Activated naive CD4-positive, alpha-beta T cell treated with anti-CD3 and anti-CD28 coated beads, Interleukin-2, amount 50 U/mL, for 72 hours (primary cell): ENCODE results near the gene ADAM12. TPM values are rescaled to one million over a fixed set of nuclear protein-coding genes. Genes with fewer than 3 reads are reported as not detected.

Experiments used
- ATAC-seq, 2 donors: fragments of 150-1000 bp; cut with Tn5 transposase; 2 replicates each; pipeline ENCODE4 v1.10.0; 2021; ENCODE audit warnings: mild to moderate bottlenecking in 2 of 2, moderate library complexity in 2 of 2
- DNase-seq, 2 donors: peaks; one replicate each; pipeline ENCODE4 v3.0.0; 2021 to 2022; ENCODE audit warnings: low spot score in 2 of 2
- H3K27ac Mint-ChIP-seq, 2 donors: one replicate each; pipeline ENCODE4 v1.8.0; 2022; ENCODE audit warnings: mild to moderate bottlenecking in 2 of 2, mixed read lengths in 2 of 2
- H3K36me3 Mint-ChIP-seq, 2 donors: one replicate each; pipeline ENCODE4 v1.8.0; 2022; ENCODE audit warnings: mixed read lengths in 2 of 2
- H3K9me3 Mint-ChIP-seq, 2 donors: one replicate each; pipeline ENCODE4 v1.8.0; 2022; ENCODE audit warnings: mixed read lengths in 2 of 2
- total RNA-seq, 2 donors: library from RNA; stranded (reverse); gene quantifications; one replicate each; pipeline ENCODE4 v1.2.3, GENCODE V29; 2022

ADAM12 gene
- total RNA-seq, 2 donors from 2014 or later, result 0.32 to 1.2 TPM

DNA sequence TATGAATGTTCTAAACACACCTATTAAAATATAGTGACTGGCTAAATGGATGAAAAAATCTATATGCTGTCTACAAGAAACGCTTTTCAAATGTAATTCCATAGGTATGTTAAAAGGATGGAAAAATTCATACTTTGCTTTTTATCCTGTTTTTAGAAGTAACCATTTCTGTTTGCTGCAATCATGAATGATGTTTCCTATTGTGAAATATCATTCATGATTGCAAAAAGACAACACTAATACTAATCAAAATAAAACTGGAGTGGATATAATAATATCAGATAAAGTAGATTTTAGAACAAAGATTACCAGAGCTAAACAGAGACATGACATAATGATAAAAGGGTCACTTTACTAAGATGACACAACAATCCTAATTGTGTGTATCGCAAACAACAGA is 353.7 kb downstream of the ADAM12 start:
- H3K9me3 Mint-ChIP-seq, result peaks cover 4 to 10% of the 10 kb centered on the region in 2 donors
- ATAC-seq, result no peak
- peaks cover 0 to 12% of the 10 kb centered on the region in 2 donors for H3K36me3 Mint-ChIP-seq
- no peak overlapping the region for H3K27ac Mint-ChIP-seq
- no peak for DNase-seq

DNA sequence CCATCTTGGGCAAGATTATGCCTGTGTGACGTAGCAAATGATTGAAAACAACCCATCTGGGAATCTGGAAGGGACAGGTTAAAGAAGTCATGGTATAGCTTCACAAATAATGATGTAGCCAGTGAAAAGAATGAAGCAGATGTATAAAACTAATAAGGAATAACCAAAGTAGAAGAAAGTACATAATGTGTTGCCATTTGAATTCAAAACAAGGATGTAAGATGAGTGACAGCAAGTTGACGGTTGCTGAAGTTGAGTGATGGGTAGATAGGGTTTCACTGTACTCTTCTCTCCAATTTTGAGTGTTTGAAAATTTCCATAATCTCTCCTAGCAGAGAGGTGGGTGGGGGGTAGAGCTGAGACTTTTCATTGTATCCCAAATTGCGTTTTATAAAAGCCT is 358.3 kb downstream of the ADAM12 start:
- no peak for ATAC-seq
- peaks cover 0 to 12% of the 10 kb centered on the region in 2 donors for H3K36me3 Mint-ChIP-seq
- H3K9me3 Mint-ChIP-seq, result peaks cover 24 to 34% of the 10 kb centered on the region in 2 donors
- DNase-seq, result no peak
- H3K27ac Mint-ChIP-seq, result no peak overlapping the region

DNA sequence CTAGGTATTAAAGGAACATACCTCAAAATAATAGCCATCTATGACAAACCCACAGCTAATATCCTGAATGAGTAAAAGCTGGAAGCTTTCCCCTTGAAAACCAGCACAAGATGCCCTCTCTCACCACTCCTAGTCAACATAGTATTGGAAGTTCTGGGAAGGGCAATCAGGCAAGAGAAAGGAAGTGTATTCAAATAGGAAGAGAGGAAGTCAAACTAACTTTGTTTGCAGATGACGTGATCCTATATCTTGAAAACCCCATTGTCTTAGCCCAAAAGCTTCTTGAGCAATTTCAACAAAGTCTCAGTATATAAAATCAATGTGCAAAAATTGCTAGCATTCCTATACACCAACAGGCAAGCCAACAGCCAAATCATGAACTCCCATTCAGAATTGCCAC is 360.6 kb downstream of the ADAM12 start:
- Mint-ChIP-seq H3K27ac (no peak overlapping the region), H3K36me3 (no peaks in the 10 kb centered on the region), H3K9me3 (peaks cover 18 to 36% of the 10 kb centered on the region in 2 donors)
- ATAC-seq (no peak), DNase-seq (no peak)

DNA sequence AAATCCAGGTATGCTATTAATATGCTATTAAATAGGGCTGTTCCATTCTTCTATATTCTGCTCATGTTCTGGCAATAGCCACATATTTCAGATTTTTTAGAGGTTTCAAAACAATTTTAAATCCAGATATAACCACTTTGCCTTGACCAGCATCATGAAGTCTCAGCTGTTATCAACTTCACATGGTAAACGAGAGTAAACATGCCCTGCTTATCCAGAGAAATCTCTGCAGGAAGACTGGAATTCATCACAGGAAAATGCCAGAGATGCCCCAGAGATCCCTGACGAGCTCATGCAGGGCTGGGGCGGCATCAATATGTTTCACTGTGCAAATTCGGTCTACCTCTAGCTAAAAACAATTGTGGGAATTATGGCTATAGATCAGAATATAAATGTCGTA is 365.4 kb downstream of the ADAM12 start:
- H3K9me3 Mint-ChIP-seq, result peaks cover 0 to 21% of the 10 kb centered on the region in 2 donors
- ATAC-seq (no peak), DNase-seq (no peak)
- H3K36me3 Mint-ChIP-seq, result no peaks in the 10 kb centered on the region
- no peak overlapping the region for H3K27ac Mint-ChIP-seq

DNA sequence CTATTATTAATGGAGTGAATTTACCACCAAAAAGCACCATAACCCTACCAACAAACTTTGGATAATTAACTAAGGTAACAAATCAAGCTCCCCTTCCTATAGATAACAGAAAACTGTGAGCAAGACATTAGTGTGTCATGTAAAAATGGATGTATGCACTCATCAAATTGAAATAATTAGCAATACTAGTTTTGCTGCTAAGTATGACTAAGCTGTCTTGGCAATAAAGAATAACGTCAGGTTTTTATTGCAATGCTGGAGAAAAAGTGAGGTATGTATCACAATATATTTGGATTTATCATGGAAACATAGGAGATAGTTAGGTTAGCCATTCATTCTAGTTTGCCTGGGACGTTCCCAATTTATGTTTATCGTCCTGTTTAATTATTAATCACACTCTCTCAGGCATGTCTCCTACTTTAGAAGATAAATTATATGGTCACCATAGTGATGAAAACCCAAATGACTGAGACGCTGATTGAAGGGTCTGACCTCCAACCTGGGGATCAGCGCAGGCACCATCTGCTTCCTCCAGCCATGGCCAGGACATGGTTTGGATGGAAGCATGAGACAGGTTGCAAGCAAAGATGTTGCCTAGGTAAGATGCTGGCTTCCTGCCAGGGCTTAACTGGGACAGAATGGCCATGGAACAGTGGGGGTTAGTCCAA is 366.3 kb downstream of the ADAM12 start:
- no peaks in the 10 kb centered on the region for H3K36me3 Mint-ChIP-seq
- H3K9me3 Mint-ChIP-seq, result peaks cover 0 to 21% of the 10 kb centered on the region in 2 donors
- no peak for DNase-seq
- no peak for ATAC-seq
- H3K27ac Mint-ChIP-seq, result no peak overlapping the region

DNA sequence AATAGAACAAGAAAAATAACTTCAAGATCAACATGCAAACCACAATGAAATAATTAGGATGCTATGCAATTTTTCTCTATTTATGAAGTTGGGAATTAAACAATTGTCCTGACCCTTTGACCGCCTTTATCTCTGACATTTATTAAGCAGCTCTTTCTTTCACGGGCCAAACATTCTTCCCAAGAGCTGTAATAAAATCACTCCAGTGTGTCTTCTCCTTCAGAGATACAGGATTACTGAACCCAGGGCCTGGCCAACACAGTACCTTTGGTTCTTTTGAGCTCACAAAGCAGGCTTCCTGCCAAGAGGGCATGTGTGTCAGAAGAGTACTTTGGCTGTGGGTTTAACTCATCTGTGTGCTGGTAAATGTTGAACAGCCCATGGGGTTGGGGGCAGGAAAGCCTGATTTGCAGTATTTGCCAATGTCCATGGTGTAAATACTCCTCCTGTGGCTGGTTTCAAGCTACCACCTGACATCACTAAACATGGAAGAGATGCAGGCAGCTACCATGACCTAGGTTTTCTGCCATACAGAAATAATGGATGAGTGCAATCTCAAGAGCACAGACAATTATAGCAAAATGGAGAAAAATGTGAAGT is 370.2 kb downstream of the ADAM12 start:
- Mint-ChIP-seq H3K9me3 (no peaks in the 10 kb centered on the region), H3K27ac (no peak overlapping the region), H3K36me3 (no peaks in the 10 kb centered on the region)
- DNase-seq (no peak), ATAC-seq (no peak)

DNA sequence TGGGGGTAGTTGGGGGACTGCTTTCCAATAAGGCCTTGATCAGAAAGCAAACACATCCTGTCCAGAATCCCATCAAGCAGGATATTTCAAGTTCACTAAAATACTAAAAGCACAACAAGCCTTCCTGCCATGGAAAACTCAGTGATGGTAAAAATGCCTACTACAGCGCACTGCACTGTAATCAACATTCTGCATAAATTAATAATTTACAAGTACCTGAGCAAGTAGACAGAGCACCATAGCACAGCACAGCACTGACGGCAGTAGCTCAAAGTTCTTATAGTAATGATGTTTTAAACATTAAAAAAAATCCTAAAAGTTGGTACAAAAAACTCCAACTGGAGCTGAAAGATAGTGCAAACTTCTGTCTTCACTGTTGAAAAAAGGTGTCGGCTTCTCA is 371.4 kb downstream of the ADAM12 start:
- Mint-ChIP-seq H3K9me3 (no peaks in the 10 kb centered on the region), H3K27ac (no peak overlapping the region), H3K36me3 (no peaks in the 10 kb centered on the region)
- DNase-seq (no peak), ATAC-seq (no peak)

DNA sequence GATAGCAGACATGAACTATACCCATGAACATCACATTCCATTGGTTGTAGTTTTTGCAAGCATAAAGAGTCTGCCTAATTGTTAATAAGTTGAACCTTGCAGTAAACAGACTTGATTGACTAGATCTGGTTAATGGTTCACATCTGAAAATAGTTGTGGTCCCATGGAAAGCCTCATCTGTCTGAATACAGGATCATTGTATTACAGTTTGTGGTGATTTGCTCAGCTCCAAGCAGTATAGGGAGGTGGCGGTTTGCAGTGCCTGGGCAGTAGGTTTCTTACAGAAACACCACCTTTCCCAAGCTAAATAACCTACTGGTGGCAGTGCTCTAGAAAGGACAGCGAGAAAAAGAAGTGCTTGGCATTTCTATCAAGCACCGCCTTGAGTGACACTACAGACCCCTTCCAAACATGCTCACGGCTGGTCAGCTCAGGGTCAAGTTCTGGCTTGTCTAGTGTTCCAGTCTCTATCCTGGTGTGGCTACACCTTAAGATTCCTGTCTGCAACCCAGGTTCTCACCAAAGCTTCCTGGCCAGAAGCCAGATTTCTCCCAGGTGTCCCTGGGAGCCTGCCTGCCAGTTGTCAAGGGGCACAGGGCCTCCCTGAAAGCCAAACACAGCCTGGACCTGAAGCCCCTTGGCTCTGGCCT is 372.0 kb downstream of the ADAM12 start:
- ATAC-seq (no peak), DNase-seq (no peak)
- no peak overlapping the region for H3K27ac Mint-ChIP-seq
- no peaks in the 10 kb centered on the region for H3K36me3 Mint-ChIP-seq
- H3K9me3 Mint-ChIP-seq, result no peaks in the 10 kb centered on the region

DNA sequence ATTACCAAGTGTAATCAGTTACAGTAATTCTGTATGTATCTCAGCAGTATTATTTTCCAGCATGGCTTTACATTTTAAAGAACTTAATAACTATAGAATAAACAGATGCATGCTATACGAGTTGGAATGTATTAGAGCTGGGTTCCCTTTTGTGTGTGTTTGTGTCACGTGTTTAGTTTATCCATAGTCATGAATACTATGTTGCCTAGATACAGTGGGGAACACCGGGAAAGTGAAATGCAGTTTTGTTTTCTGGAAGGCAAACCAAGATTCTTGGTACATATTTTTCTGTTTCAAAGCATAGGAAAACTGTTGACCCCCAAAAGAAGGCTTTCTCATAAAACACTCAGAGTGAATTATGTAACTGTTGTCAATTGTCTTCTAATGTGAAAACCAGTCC is 372.9 kb downstream of the ADAM12 start:
- ATAC-seq (no peak), DNase-seq (no peak)
- H3K9me3 Mint-ChIP-seq, result no peaks in the 10 kb centered on the region
- H3K36me3 Mint-ChIP-seq, result no peaks in the 10 kb centered on the region
- no peak overlapping the region for H3K27ac Mint-ChIP-seq

DNA sequence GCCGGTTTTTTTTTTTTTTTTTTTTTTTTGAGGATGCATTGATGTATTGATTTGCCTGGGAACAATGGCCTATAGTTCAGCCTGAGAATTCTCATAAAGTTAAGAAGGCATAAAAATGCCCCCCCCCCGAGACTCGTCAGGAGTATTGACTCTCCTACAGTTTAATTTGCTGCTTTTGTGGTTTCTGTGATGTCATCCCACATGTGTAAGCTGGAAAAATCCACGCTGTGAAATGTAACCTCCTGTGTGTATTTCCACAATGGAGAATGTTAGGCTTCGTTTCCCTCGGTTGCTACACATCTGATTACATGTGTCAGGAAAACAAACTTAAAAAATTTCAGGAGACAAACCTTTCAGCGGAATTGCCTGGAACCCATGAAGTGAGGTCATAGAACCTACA is 374.0 kb downstream of the ADAM12 start:
- DNase-seq (no peak), ATAC-seq (no peak)
- Mint-ChIP-seq H3K36me3 (no peaks in the 10 kb centered on the region), H3K9me3 (no peaks in the 10 kb centered on the region), H3K27ac (no peak overlapping the region)

DNA sequence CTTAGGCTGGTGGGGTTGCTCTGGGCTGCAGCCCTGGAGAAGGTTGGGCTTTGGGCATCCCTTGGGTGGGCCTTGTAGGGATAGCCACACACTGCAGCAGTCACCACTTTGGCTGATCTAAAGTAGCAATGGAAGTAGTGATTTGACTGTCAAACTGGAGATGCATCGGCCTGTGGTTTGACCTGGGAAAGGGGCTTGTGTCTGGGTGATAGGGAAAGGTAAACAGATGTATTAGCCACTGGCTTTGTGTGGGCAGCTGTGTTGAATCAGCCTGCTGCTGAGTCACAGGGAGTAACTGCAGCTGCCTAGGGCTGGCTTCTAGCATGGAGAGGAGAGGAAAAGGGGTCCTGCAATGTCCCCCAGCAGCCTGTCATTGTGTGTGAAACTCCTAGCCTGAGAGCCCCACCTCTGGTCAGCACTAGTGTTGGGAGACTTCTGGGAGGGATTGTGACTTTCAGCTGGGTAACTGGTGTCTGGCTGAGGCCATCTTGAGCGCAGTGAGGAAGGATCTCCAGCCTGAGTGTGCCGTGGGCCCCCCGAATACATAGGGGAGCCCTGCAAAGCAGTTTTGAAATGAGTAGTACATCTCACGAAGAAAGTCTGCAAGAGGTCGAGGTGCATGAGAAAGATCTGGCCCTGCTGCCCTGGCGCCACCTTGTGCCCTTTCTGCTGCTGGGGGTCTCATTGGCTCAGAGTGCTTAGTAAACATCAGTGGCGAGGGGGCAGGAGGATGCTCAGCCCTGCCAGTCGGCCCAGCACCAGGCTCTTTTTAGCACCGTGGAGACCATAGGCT is 374.6 kb downstream of the ADAM12 start:
- no peak overlapping the region for H3K27ac Mint-ChIP-seq
- DNase-seq (no peak), ATAC-seq (peak; percentile 34 to 72)
- H3K9me3 Mint-ChIP-seq, result no peaks in the 10 kb centered on the region
- no peaks in the 10 kb centered on the region for H3K36me3 Mint-ChIP-seq

DNA sequence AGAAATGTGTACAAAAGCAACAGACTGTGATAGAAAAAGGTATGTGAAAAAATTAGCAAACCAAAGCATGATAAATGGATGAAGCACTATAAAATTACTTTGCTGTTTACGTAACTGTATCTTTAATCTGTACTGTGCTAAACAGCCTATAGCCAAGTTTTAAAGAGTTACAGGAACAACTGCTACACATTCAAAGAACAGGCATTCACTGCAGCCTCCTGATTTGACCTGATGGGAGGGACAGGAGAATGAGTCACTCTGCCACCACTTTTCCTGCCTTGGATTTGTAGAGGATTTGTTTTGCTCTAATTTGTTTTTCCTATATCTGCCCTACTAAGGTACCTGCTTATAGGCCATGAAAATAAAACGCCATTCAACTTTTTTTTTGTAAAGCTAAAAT is 375.8 kb downstream of the ADAM12 start:
- H3K27ac Mint-ChIP-seq, result no peak overlapping the region
- ATAC-seq, result no peak
- no peaks in the 10 kb centered on the region for H3K36me3 Mint-ChIP-seq

DNA sequence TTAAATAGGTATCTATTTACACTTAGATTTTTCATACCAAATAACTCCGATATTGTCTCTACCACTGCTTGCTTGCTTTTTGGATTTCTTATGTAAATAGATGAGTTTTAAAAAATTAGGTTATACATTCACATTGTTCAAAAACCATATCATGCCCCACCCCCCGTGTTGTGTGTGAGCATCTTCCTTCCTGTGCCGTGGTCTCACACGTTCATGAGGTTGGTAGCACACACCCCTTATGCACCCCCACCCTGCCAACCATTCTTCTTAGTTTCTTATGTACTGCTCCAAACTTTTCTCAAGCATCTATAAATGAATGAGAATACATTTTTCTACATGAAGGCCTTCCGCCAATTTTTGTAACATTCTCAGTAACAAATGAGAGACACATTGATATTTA is 376.3 kb downstream of the ADAM12 start:
- DNase-seq (no peak), ATAC-seq (no peak)
- Mint-ChIP-seq H3K9me3 (no peaks in the 10 kb centered on the region), H3K36me3 (no peaks in the 10 kb centered on the region), H3K27ac (no peak overlapping the region)

More for the DNA sequence above, 375.8 kb downstream of the ADAM12 start:
- no peak for DNase-seq
- H3K9me3 Mint-ChIP-seq, result no peaks in the 10 kb centered on the region

DNA sequence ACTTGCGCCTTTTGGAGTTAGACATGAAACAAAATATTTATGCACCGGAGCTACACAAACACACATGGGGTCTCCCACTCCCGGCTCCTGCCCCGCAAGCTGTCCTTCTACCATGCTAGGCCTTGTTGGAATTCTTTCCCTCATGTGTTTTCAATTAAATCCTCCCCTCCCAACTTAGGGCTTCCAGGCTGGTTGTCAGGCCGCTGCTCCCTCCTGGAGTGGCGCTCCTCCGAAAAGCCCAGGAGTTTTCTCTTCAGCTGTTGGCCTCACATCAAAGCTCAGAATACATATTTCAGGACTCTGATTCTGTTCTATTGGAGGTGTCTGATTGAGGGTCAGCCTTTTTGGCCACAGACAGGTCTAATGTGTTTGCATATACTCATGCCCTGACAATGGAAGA is 378.6 kb downstream of the ADAM12 start:
- H3K27ac Mint-ChIP-seq, result no peak overlapping the region
- no peak for DNase-seq
- no peaks in the 10 kb centered on the region for H3K36me3 Mint-ChIP-seq
- no peaks in the 10 kb centered on the region for H3K9me3 Mint-ChIP-seq
- ATAC-seq, result no peak

DNA sequence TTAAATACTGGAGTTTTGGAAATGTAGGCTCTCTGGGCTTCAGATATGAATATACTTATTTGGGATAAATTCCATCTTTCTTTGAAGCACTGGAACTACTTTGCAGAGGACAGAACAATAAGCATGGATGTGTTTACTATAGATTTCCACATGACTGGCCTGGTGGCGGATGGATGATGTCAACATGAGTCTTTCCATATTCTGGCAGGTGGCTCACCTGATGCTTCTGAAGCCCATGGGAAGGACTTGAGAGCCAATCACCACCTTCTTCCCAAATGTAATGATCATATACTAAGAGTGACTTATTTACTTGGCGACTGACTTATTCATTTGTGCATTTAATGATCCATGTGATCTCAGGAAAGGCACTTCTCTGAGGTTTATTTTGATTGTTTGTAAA is 381.4 kb downstream of the ADAM12 start:
- no peak for ATAC-seq
- Mint-ChIP-seq H3K27ac (no peak overlapping the region), H3K9me3 (no peaks in the 10 kb centered on the region)

DNA sequence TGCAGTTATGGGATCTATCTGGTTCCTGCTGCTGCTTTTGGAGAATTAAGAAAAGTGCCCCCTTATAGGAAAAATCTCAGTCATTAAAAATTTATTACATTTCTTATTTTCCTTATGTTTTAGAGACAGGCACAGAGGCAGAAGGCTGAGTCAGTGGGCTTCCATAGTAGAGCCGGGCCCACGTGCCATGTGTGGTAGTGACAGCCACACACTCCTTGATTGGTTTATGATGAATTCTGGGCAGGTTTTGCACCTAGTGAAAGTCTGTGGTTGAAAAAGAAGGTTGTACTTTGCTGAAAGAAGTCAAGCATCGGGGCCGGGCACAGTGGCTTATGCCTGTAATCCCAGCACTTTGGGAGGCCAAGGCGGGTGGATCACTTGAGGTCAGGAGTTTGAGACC is 382.0 kb downstream of the ADAM12 start:
- ATAC-seq (no peak), DNase-seq (no peak)
- no peaks in the 10 kb centered on the region for H3K9me3 Mint-ChIP-seq
- H3K36me3 Mint-ChIP-seq, result no peaks in the 10 kb centered on the region
- no peak overlapping the region for H3K27ac Mint-ChIP-seq

More for the DNA sequence above, 381.4 kb downstream of the ADAM12 start:
- DNase-seq, result no peak
- no peaks in the 10 kb centered on the region for H3K36me3 Mint-ChIP-seq

DNA sequence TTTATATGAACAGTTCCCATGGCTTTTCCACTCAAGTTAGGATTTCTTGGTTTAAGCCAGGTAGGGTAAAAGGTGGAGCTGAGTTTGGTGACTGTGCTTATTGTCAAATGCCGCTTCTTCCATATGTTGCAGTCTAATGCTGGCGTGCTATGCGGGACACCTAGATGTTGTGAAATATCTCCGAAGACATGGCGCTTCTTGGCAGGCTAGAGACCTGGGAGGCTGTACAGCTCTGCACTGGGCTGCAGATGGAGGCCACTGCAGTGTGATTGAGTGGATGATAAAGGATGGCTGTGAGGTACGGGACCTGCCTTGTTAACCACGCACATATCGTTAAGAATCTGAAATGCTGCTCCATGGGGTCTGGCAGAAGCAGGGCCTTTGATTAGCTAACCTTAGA is 383.5 kb downstream of the ADAM12 start:
- ATAC-seq (no peak), DNase-seq (no peak)
- H3K27ac Mint-ChIP-seq, result no peak overlapping the region
- H3K9me3 Mint-ChIP-seq, result no peaks in the 10 kb centered on the region
- H3K36me3 Mint-ChIP-seq, result no peaks in the 10 kb centered on the region
